ENCODE results near the gene SUPT20HL2. TPM values are rescaled to one million over a fixed set of nuclear protein-coding genes. Genes with fewer than 3 reads are reported as not detected.

Gene SUPT20HL2
- total and polyA plus RNA-seq, 10 of the 15 experiments (the other 5 are each of a cell fraction or from before 2014, with no cell fraction given) = not detected

DNA sequence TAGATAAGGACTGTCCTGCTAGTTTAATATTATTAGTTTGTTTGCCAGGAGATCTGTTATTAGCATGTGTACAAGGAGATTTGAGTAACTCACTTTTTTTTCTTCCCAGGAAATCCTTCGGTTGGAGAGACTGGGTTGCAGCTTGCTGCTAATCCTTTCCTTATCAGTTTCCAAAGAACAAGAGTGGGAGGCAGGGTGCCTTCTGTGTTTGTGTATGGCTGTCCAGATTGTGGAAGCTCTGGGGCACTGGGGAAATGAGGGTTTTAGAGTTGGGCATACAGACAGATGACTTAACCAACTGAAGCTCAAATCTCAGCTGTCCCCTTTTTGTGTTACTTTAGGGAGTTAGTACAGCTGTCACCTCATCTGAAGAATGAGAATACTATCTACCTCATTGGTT, 34.0 kb upstream of the SUPT20HL2 start:
- WGBS (ENCODE audit: insufficient coverage, insufficient replicate concordance, low lambda C conversion rate, missing lambda C conversion rate) = 94% methylated on average over 1 of the region's 1 CpG
- intact Hi-C loops (cut with micrococcal nuclease; ENCODE audit: unreplicated experiment) (no loop called here), in situ Hi-C loops (cut with MboI) (no loop called here)
- no peak overlapping the region for H3K27ac ChIP-seq (ENCODE audit: control insufficient read depth, insufficient read depth)
- no peaks in the 10 kb centered on the region for H3K36me3 ChIP-seq (ENCODE audit: control insufficient read depth in 2 of 2, insufficient read depth in 2 of 2, low read length in 1 of 2)
- no peak overlapping the region for H3K4me3 ChIP-seq
- H3K9me3 ChIP-seq (replicated peaks; ENCODE audit: control insufficient read depth, insufficient read depth, low read length) = no peaks in the 10 kb centered on the region
- H4K20me1 ChIP-seq (ENCODE audit: control insufficient read depth, insufficient read depth) = no peaks in the 10 kb centered on the region
- no peak for FAIRE-seq
- POLR2A ChIA-PET = interaction anchor here (0.6 kb wide), 1 partner anchor 61 kb away, joined by 3 read pairs; no protein-coding TSS in a partner anchor
- BruUV-seq (replicated peaks) = no TSS peak
- TF ChIP-seq, protein P1, sequence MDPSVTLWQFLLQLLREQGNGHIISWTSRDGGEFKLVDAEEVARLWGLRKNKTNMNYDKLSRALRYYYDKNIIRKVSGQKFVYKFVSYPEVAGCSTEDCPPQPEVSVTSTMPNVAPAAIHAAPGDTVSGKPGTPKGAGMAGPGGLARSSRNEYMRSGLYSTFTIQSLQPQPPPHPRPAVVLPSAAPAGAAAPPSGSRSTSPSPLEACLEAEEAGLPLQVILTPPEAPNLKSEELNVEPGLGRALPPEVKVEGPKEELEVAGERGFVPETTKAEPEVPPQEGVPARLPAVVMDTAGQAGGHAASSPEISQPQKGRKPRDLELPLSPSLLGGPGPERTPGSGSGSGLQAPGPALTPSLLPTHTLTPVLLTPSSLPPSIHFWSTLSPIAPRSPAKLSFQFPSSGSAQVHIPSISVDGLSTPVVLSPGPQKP (IDR thresholded peaks at IDR 0.05; ENCODE audit: low read depth, low read length) = no peak
- TF ChIP-seq CREM (IDR thresholded peaks at IDR 0.05; ENCODE audit: low read depth) (no peak), NFXL1 (IDR thresholded peaks at IDR 0.05; ENCODE audit: borderline replicate concordance) (no peak), SUPT20H (IDR thresholded peaks at IDR 0.05; ENCODE audit: borderline replicate concordance, control insufficient read depth, low read depth, low read length) (no peak), ZZZ3 (IDR thresholded peaks at IDR 0.05; ENCODE audit: control insufficient read depth, insufficient read length, low read depth) (no peak), WRNIP1 (IDR thresholded peaks at IDR 0.05; ENCODE audit: borderline replicate concordance, low read depth, low read length) (no peak), ZNF622 (IDR thresholded peaks at IDR 0.05) (no peak)
- TF ChIP-seq, protein P2, sequence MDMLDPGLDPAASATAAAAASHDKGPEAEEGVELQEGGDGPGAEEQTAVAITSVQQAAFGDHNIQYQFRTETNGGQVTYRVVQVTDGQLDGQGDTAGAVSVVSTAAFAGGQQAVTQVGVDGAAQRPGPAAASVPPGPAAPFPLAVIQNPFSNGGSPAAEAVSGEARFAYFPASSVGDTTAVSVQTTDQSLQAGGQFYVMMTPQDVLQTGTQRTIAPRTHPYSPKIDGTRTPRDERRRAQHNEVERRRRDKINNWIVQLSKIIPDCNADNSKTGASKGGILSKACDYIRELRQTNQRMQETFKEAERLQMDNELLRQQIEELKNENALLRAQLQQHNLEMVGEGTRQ (IDR thresholded peaks at IDR 0.05; ENCODE audit: borderline replicate concordance, low read depth, low read length) = no peak
- TF ChIP-seq, protein P3, sequence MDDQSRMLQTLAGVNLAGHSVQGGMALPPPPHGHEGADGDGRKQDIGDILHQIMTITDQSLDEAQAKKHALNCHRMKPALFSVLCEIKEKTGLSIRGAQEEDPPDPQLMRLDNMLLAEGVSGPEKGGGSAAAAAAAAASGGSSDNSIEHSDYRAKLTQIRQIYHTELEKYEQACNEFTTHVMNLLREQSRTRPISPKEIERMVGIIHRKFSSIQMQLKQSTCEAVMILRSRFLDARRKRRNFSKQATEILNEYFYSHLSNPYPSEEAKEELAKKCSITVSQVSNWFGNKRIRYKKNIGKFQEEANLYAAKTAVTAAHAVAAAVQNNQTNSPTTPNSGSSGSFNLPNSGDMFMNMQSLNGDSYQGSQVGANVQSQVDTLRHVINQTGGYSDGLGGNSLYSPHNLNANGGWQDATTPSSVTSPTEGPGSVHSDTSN (IDR thresholded peaks at IDR 0.05; ENCODE audit: insufficient replicate concordance, low read depth, low read length) = no peak
- TF ChIP-seq, protein P4, sequence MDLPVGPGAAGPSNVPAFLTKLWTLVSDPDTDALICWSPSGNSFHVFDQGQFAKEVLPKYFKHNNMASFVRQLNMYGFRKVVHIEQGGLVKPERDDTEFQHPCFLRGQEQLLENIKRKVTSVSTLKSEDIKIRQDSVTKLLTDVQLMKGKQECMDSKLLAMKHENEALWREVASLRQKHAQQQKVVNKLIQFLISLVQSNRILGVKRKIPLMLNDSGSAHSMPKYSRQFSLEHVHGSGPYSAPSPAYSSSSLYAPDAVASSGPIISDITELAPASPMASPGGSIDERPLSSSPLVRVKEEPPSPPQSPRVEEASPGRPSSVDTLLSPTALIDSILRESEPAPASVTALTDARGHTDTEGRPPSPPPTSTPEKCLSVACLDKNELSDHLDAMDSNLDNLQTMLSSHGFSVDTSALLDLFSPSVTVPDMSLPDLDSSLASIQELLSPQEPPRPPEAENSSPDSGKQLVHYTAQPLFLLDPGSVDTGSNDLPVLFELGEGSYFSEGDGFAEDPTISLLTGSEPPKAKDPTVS (IDR thresholded peaks at IDR 0.05; ENCODE audit: low read depth, low read length) = no peak
- TF ChIP-seq, protein P5, sequence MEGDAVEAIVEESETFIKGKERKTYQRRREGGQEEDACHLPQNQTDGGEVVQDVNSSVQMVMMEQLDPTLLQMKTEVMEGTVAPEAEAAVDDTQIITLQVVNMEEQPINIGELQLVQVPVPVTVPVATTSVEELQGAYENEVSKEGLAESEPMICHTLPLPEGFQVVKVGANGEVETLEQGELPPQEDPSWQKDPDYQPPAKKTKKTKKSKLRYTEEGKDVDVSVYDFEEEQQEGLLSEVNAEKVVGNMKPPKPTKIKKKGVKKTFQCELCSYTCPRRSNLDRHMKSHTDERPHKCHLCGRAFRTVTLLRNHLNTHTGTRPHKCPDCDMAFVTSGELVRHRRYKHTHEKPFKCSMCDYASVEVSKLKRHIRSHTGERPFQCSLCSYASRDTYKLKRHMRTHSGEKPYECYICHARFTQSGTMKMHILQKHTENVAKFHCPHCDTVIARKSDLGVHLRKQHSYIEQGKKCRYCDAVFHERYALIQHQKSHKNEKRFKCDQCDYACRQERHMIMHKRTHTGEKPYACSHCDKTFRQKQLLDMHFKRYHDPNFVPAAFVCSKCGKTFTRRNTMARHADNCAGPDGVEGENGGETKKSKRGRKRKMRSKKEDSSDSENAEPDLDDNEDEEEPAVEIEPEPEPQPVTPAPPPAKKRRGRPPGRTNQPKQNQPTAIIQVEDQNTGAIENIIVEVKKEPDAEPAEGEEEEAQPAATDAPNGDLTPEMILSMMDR (IDR thresholded peaks at IDR 0.05 in 2 of 3, conservative IDR thresholded peaks at IDR 0.05 in 1 of 3; ENCODE audit: control insufficient read depth in 2 of 3, extremely low read depth in 1 of 3, insufficient read depth in 1 of 3, low read depth in 3 of 3, low read length in 3 of 3) = no peak
- no peaks in the 10 kb centered on the region for H3K4me1 ChIP-seq (ENCODE audit: control insufficient read depth, insufficient read depth, low read length)
- H3K4me2 ChIP-seq (ENCODE audit: control insufficient read depth, insufficient read depth) = no peak overlapping the region
- no peak for ATAC-seq
- SMC1A ChIA-PET (ENCODE audit: uncharacterized antibody, unreplicated experiment) = interaction anchor here (1.1 to 1.4 kb wide), 2 partner anchors 10 to 24 kb away, joined by 4 read pairs; no protein-coding TSS in a partner anchor
- RAD21 ChIA-PET (ENCODE audit: unreplicated experiment) = no interaction called here
- no peak overlapping the region for H3K9ac ChIP-seq (ENCODE audit: control insufficient read depth, insufficient read depth, low read length)
- no peaks in the 10 kb centered on the region; a peak in 1 of 4 replicates for H3K27me3 ChIP-seq (replicated peaks in 1 of 2; ENCODE audit: control insufficient read depth in 2 of 2, insufficient read depth in 2 of 2, low read length in 1 of 2)
- CTCF ChIA-PET = no interaction called here
- H3K79me2 ChIP-seq (ENCODE audit: control insufficient read depth, insufficient read depth, low read length) = no peaks in the 10 kb centered on the region
- DNase-seq (ENCODE audit: low read depth, low spot score) = no peak
- H2AFZ ChIP-seq (ENCODE audit: control insufficient read depth, low read depth, low read length) = no peak overlapping the region
